ENCODE data around the gene CHRNA1.
"Not testable (repeated sequence)": the region's sequence is repeated elsewhere in the genome, so short reads cannot be mapped to it uniquely, and the experiment has no call there.

Gene CHRNA1

GRCh38 chr2:174716785-174717184 lies 47.5 kb downstream of the CHRNA1 start:
- no peak for DNase-seq (ENCODE audit: low spot score)

DNA sequence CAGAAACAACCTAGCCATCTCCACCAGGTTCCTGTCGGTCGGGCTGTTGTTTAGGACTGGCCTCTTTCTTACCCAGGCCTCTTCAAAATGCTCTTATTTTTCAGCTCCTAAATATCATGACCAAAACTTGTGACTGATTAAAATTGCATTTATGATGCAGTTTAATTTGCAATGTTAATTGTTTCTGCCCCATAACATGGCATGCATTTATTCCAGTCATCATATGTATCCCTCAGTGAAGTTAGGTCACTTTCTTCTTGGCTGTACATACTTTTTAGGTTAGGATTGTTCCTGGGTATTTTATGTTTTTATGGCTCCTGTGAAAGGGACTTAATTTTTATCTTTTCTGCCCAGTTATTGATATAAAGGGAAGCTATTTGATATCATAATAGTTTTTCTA lies 50.6 kb downstream of the CHRNA1 start:
- no peak for DNase-seq (ENCODE audit: low spot score)

- DNase-seq (ENCODE audit: low spot score), result no peak
These were observed 53.1 kb downstream of the CHRNA1 start for GRCh38 chr2:174711206-174711605.

GRCh38 chr2:174709416-174710004 lies 54.8 kb downstream of the CHRNA1 start:
- not testable (repeated sequence) for DNase-seq (ENCODE audit: low spot score)

GRCh38 chr2:174708713-174709112 lies 55.6 kb downstream of the CHRNA1 start:
- DNase-seq (ENCODE audit: low spot score), result no peak

DNA sequence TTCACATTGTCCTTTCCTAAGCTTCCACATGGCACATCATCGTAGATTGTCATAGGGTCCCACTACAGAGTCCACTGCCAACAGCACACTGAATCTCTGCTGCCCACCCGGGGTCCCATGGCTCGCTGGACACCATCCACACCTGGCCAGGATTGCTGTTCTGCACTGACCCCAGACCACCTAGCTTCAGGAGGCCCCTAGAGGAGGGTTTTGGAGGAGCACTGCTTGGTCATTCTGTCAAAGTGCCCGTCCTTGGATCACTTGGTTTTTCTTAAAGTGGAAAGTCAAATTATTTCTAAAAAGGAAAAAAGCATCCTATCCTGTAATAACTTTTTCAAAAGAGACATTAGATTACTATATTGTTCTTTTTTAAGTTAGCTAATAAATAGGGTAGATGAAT lies 59.0 kb downstream of the CHRNA1 start:
- no peak for DNase-seq (ENCODE audit: low spot score)

DNA sequence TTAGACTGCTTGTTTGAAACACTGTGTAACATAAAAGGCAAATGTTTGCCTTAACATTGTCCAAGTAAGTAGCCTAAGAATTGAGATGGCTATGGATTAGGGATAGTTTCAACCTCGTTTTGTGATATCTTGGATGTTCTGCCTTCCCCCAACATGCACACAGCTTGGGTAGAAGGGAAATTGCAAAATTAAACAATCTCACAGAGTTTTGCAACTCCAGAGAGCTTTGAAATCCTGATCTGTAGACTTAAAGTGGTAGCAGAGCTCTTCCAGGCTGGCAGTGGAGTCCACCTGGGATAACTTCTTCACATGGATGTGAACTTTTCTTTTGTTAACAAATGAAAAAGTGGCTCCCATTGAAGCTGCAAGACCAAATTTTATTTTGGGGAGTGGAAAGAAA lies 59.6 kb downstream of the CHRNA1 start:
- no peak for DNase-seq (ENCODE audit: low spot score)

DNA sequence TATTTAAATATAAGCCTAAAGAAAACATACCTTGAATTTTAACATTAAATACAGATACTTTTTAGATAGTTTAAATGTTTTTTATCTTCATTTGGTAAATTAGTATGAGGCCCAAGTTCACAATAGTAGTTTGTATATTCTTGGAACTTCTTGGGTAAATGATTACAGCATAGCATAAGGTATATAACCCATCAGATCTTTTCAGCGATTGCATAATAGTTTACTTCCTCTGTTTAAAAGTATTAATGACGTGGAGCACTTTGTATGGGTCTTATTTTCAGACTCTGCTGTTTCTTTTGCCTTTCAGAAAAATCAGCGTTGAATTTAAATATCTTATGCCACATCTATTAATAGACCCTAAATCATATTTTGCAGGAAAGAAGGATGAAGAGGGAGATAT lies 60.2 kb downstream of the CHRNA1 start:
- no peak for DNase-seq (ENCODE audit: low spot score)

DNA sequence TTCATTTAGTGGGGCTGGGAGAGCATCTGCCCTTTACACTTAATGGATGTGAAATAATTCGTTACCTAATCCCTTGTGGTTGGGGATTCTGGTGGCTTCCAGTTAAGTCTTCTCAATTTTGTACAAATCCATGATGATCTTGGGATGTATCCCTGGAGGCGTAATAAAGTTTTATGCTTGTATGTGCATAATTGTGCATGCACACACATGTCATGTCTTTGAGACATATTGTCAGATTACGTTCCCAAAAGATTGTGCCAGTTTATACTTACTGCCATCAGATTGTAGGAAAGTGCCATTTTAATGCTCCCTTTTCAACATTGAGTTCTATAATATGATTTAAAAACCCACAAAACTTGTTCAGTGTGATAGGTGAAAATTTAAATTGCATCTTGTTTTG lies 60.8 kb downstream of the CHRNA1 start:
- no peak for DNase-seq (ENCODE audit: low spot score)

- DNase-seq (ENCODE audit: low spot score), result no peak
These were observed 61.7 kb downstream of the CHRNA1 start for GRCh38 chr2:174702541-174702940.

GRCh38 chr2:174699993-174700766 lies 64.1 kb downstream of the CHRNA1 start:
- DNase-seq (ENCODE audit: low spot score), result peak; percentile 73

Measured in COLO829 (cell line).